GM20431 (cell line): ENCODE measurements around the gene NSD1.
"Not testable (repeated sequence)": the region's sequence is repeated elsewhere in the genome, so short reads cannot be mapped to it uniquely, and the experiment has no call there.

Source experiments
- in situ Hi-C: fragments of 300-500 bp; cut with MseI, MboI; formaldehyde crosslinking; loops from one replicate; pipeline ENCODE4 v1.15.0; 2020; ENCODE audit warnings: low sequenced_read_pairs; ENCODE audit not compliant: unreplicated experiment

The NSD1 gene

DNA sequence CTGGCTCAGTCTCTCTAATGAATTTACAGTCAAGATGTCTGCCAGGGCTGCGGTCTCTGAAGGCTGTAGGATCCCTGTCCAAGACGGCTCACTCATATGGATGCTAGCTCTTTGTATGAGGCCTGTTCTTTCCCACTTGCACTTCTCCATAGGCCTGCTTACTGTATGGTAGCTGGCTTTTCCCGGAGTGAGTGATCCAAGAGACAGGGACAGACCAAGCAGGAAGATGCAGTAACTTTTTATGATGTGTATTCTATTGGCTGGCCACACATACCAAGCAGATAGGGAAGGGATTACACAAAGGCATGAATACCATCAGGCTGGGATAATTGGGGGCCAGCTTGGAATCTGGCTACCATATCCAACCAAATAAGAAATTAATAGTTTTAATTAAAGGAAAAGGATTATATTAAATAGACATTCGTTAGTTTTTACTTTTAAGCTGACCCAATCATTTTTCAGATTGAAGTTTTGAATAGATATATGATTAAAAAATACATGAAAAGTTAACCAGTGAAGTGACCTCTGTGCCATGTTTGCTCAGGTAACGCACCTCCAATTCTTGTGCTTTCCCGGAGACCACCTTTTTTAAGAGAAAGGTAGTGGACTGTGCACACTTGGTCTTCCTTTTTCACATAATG is 20.6 kb downstream of the NSD1 start:
- in situ Hi-C loops: no loop called here

DNA sequence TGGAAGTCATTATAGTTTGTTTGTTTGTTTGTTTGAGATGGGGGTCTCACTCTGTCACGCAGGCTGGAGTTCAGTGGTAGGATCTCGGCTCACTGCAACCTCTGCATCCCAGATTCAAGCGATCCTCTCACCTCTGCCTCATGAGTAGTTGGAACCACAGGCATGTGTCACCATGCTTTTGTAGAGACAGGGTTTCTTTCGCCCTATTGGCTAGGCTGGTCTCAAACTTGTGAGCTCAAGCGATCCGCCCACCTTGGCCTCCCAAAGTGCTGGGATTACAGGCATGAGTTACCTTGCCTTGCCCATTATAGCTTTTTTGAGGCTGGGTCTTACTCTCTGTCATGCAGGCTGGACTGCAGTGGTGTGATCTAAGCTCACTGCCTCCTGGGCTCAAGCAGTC is 28.8 kb downstream of the NSD1 start:
- in situ Hi-C loops: no loop called here

DNA sequence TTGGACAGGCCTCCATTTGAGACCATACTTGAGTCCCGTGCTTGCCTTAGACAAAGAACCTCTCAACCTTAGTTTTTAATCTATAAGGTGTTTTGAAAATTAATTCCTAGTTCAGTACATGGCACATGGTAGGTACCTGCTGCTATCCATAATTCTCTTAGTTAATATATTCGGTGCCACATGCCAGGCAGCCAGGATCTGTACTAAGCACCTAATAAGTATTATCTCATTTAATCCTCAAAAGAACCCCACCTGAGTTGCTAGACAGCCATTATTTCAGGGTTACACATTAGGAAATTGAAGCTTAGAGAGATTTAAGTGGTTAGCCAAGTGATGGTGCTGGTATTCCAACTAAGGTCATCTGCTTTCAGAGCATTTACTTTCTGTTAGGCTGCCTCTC is 29.9 kb downstream of the NSD1 start:
- in situ Hi-C loops: no loop called here

DNA sequence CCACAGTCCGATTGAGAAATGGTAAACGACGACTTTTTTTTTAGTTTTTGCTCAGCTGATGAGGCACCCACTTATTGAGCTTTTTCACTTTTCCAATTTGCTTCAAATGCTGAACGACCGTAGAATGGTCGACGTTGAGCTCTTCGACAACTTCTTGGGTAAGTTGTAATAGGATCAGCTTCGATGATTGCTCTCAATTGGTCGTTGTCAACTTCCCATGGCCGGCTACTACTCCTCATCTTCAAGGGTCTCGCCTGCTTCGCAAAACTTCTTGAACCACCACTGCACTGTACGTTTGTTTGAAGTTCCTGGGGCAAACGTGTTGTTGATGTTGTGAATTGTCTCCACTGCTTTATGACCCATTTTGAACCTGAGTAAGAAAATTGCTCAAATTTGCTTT is 35.7 kb downstream of the NSD1 start:
- in situ Hi-C loops: no loop called here

DNA sequence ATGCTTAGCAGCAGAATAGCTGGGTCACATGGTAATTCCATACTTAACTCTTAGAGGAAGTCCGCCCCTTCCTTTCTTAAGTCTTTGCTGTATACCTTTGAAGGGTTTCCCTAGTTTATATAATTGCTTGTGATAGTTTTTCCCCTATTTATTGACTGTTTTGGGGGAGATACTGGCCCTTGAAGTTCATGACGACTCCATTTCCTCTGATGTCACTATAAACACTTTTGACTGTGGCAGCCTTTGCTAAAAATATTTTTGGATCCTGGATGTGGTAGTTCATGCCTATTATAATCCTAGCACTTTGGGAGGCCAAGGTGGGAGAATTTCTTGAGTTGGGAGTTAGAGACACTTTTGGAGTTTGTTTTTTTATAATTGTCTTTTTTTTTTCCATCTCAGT is 38.4 kb downstream of the NSD1 start:
- in situ Hi-C loops: no loop called here

DNA sequence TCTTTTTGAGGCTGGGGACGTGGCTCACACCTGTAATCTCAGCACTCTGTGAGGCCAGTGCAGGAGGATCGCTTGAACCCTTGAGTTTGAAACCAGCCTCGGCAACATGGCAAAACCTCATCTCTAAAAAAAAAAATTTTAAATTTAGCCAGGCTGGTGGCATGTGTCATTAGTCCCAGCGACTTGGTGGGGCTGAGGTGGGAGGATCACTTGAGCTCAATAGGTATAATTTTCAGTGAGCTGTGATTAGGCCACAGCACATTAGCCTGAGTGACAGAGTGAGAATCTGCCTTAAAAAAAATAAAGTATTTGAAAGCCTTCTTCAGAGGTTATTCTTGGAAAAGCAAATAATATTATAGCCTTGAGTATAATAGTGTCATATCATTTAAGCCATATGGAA is 41.8 kb downstream of the NSD1 start:
- in situ Hi-C loops: no loop called here

DNA sequence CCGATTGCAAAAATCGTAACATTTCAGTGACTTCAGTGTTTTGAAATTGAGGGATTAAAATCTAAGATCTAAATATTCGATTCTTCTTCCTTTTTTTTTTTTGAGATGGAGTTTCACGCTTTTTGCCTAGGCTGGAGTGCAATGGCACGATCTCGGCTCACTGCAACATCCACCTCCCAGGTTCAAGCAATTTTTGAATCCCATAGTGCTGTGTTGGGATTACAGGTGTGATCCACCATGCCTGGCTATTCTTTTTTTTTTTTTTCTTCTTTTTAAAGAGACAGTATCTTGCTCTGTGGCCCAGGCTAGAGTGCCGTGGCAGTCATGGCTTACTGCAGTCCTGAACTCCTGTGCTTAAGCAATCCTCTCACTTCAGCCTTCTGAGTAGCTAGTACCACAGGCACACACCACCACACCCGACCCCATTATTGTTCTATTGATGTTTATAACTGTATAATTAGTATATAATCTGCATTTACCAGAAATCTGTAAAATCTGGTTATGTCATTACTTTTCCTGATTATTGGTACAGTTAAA is 42.7 kb downstream of the NSD1 start:
- in situ Hi-C loops: no loop called here

DNA sequence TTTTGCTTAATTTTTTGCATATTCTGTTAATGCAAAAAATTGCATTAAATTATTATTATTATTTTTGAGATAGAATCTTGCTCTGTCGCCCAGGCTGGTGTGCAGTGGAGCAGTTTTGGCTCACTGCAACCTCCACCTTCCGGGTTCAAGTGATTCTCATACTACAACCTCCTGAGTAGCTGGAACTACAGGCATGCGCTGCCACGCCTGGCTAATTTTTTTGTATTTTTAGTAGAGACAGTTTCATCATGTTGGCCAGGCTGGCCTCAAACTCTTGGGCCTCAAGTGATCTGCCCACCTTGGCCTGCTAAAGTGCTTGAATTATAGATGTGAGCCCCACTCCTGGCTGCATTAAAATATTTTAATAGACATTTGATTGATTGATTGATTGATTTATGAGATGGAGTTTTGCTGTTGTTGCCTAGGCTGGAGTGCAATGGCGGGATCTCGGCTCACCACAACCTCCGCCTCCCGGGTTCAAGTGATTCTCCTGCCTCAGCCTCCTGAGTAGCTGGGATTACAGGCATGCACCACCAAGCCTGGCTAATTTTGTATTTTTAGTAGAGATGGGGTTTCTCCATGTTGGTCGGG is 44.4 kb downstream of the NSD1 start:
- in situ Hi-C loops: not testable (repeated sequence)

DNA sequence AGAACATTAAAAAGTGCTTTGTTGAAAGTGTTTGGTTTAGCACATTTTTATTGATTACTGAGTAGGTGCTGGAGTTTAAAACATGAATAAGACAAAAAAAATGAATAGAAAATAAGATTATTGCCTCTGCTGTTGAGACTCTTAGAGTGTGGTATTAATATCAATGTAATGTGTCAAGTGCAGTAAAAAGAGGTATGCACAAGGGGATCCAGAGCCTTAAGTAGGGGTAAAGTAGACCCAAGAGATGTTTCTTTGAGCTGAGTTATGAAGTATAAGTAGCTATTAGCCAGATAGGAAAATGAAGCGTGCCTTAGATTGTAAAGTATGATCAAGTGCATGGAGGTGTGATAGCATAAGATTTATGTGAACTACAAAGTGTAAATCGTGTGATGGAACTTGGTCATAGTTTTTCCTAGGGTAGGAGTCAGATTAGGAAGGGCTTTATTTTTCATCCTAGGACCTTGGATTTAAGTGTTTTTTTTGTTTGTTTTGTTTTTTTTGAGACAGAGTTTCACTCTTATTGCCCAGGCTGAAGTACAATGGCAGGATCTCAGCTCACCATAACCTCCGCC is 45.2 kb downstream of the NSD1 start:
- in situ Hi-C loops: no loop called here

DNA sequence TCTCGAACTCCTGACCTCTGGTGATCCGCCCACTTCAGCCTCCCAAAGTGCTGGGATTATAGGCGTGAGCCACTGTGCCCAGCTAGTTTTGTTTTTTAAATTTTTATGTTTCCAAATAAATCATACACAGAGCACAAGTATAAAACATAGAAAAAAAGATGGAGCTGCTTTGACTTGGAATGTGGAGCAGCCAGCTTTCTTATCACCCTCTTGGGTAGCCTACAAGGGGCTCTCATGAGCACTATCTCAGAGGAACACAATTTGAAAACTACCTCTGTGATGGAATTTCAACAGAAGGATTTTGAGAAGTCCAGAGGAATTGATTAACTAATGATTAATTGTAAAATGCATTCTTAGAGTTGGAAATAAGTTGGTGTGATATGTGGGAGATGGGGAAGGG is 45.9 kb downstream of the NSD1 start:
- in situ Hi-C loops: no loop called here

DNA sequence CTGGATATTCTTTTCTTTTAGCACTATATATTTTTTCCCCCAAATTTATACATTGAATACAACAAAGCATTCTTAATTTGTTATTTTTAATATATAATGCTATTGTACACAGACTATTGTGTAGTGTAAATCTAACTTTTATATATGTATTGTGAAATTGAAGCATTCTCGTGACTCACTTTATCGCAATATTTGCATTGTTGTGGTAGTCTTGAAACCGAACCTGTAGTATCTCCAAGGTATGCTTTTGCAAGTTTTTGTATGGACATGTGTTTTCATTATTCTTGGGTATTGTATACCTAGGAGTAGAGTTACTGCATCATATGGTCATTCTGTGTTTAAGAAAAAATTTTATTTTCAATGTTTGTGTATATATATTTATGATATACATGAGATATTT is 49.6 kb downstream of the NSD1 start:
- in situ Hi-C loops: no loop called here

DNA sequence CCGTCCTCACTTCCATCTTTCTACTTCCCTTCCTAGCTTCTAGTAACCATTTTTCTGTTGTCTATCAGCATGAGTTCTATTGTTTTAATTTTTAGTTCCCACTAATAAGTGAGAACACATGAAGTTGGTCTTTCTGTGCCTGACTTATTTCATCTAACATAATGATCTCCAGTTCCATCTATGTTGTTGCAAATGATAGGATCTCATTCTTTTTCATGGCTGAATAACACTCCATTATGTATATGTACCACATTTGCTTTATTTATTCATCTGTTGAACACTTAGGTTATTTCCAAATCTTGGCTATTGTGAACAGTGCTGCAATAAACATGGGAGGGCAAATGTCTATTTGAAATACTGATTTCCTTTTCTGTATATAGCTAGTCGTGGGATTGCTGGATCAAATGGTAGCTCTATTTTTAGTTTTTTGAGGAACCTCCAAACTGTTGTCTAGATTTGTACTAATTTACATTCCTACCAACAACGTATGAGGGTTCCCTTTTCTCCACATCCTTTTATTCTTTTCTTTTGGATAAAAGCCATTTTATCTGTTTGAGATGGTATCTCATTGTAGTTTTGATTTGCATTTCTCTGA is 50.3 kb downstream of the NSD1 start:
- in situ Hi-C loops: no loop called here

DNA sequence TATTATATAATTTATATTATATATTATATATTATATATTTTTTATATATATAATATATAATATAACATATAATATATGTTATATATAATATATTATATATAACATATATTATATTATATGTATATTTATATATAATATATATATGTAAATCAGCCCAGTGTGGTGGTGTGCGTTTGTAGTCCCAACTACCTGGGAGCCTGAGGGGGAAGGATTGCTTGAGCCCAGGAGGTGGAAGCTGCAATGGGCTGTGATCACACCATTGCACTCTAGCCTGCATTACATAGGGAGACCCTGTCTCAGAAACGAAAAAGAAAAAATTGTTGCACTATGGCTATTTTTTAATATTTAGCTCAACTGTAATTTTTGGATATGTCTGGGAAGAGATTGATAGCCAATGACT is 52.4 kb downstream of the NSD1 start:
- in situ Hi-C loops: no loop called here

DNA sequence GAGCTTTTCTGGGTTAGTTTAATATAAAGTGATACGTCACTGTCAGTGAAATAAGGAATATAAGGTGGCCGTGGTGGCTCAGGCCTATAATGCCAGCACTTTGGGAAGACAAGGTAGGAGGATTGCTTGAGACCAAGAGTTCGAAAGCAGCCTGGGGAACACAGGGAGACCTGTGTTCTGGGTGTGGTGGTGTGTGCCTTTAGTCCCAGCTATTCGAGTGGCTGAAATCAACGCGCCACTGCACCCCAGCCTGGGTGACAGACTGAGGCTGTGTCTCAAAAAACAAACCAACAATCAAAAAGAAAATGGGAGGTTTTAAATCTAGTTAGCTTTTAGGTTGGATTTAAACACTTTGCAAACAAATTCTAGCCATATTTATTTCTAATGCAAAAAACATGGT is 53.1 kb downstream of the NSD1 start:
- in situ Hi-C loops: no loop called here

DNA sequence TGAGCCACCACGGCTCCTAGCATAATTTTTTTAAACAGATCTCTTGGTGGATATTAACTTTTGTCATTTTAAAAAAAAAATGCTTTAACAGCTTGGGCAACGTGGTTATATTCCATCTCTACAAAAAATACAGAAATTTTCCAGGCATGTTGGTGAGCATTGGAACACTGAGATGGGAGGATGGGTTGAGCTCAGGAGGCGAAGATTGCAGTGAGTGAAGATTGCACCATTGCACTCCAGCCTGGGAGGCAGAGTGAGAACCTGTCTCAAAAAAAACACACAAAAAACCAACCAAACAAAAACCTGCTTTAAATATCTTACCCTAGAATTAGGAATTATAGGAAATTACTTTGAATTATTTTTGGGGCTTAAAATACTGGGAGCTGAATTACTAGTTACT is 55.2 kb downstream of the NSD1 start:
- in situ Hi-C loops: no loop called here

DNA sequence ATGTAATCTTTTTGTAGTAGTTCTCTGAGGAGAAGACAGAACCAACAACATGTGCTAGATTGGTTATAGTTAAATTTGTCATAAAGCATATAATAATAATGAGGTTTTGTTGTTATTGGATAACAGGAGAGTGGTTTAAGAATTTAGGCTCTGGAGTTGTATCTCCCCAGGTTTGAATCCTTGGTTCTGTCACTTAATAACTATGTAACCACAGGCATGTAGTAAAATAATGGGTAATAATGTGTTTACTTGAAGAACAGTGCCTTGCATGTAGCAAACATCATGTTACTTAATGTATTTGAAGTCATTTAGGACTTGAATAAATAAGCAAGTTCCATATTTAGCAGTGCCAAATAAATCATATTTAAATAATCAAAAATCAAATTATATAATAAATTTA is 55.8 kb downstream of the NSD1 start:
- in situ Hi-C loops: no loop called here

DNA sequence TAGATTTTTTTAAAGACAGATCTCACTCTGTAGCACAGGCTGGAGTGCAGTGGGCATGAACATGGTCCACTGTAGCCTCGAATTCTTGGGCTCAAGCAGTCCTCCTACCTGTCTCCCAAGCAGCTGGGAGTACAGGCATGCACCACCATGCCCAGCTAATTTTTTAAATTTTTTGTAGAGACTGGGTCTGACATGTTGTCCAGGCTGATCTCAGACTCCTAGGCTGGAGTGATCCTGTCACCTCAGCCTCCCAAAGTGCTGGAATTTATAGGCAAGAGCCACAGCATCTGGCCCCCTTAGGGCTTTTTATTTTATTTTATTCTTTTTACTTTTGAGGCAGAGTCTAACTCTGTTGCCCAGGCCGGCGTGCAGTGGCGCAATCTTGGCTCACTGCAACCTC is 56.4 kb downstream of the NSD1 start:
- in situ Hi-C loops: no loop called here

DNA sequence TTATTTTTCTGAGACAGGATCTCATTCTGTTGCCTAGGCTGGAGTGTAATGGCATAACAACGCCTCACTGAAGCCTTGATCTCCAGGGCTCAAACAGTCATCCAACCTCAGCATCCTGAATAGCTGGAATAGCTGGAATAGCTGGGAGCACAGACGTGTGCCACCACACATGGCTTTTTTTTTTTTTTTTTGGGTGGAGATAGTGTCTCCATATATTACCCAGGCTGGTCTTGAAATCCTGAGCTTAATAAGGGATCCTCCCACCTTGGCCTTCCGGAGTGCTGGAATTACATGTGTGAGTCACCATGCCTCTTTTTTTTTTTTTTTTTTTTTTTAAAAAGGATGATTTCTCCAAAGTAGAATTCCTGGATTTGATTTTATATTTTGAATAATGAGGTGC is 60.7 kb downstream of the NSD1 start:
- in situ Hi-C loops: no loop called here

DNA sequence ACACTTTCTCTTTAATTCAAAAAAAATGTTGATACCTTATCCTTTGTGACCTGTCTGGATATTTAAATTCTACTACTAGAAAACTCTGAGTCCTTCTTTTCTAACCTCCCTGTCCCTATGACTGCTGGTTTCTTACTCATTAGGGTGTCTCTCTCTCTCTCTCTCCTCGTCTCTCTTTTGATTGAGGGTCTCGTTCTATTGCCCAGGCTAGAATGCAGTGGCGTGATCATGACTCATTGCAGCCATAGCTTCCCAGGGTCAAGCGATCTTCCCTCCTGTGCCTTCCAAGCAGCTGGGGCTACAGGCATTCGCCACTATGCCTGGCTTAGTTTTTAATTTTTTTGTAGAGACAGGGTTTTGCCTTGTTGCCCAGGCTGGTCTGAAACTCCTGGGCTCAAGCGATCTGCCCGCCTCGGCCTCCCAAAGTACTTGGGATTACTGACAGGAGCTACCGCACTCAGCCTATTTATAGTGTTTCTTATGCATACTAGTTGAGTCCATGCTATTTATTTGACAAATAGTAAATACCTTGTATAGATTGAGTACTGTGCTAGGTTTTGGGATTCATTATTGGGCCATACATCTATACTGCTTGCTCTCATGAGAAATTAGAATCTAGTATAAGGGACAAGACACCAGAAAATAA is 61.9 kb downstream of the NSD1 start:
- in situ Hi-C loops: no loop called here

DNA sequence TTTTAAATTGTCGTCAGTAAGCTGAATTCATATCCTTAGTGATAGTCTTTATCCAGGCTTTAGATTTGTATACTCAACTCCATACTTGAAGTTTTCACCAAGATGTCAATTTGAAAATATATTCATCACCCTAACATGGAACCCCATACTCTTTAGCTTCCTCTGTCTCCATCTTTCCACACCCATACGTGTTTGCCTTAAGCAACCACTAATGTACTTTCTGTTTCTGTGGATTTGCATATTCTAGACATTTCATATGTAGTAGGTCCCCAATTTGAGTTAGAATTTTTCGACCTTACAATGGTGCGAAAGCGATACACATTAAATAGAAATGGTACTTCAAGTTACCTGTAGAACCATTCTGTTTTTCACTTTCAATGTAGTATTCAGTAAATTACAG is 65.2 kb downstream of the NSD1 start:
- in situ Hi-C loops: no loop called here

DNA sequence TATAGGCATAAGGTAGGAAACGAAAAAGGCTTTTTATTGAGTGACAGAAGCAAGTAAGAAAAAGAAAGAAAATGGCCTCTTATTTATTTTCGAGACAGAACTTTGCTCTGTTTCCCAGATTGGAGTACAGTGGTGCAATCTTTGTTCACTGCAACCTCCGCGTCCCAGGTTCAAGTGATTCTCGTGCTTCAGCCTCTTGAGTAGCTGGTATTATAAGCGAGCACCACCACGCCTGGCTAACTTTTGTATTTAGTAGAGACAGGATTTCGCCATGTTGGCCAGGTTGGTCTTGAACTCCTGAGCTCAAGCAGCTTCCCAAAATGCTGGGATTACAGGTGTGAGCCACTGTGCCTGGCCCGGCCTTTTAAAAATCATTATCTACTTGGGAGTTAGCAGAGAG is 70.7 kb downstream of the NSD1 start:
- in situ Hi-C loops: no loop called here
